Measurements from ENCODE around the gene PLCH1.

The PLCH1 gene

DNA sequence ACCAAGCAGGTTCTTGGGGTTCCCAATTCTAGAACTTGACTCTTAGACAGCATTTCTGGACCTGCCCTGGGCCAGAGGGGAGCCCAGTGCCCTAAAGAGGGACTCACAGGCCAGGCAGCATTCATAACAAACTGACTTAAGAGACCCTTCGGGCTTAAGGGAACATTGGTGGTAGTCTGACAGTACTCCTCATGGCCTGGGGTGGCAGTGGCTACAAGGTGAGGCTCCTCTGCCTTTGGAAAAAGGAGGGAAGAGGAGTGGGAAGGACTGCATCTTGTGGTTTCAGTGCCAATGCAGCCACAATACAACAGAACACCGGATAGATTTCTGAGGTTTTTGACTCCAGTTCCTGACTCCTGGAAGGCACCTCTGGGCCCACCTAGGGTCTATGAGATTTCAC is 279.2 kb downstream of the PLCH1 start:
- no peak for DNase-seq (ENCODE audit: low spot score)

DNA sequence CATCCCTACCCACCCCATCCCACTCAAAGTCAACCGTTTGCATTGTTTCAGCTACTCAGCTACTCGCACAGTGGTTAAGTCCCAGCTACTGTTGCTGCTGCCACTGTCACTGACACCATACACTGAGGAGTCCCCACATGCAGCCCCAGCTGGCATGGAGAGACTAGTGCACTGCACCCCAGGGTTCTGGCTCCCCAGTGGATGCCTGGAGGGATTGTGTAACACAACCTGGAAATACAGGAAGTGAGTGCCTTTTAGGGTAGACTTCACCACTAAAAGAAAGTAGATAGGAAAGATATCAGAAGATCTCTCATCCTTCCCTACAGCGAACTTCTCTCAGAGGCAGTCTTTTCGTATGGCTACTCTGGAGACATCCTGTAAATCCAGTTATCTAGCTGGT is 282.2 kb downstream of the PLCH1 start:
- DNase-seq (ENCODE audit: low spot score) = no peak

DNA sequence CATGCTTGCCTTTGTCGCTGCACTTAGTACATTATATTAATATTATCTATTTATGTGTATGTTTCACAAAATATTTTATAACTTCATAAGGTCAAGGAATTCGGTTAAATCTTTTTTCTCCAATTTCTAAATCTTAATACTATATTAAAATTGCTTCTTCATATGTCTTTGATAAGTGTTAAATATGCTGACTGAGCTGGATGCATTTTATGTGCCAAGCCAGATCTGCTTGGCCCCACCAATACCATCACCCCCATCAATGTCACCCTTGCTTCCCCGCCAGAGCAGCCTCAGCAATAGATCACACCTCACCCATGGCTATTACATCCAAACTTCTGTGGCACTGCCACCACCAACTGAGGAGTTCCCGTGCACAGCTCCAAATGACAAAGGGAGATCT is 287.3 kb downstream of the PLCH1 start:
- no peak for DNase-seq (ENCODE audit: low spot score)

DNA sequence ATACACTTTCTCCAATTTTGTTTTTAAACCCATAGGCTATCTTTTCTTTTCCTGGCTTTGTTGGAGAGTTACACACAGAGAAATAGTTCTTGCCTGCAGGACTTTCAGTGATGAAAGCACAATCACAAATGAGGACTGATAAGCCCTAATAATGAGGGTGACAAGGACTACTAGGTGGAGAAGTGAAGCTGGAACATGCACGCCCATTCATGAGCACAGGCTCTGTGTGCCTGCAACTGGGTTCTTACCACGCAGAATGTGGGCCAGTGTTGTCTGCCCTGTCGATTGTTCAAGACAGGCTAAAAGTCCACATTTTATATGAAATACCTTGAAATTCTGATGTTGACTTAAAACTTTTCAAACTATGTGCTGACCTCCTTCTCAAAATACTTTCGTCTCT is 289.1 kb downstream of the PLCH1 start:
- no peak for DNase-seq (ENCODE audit: low spot score)

DNA sequence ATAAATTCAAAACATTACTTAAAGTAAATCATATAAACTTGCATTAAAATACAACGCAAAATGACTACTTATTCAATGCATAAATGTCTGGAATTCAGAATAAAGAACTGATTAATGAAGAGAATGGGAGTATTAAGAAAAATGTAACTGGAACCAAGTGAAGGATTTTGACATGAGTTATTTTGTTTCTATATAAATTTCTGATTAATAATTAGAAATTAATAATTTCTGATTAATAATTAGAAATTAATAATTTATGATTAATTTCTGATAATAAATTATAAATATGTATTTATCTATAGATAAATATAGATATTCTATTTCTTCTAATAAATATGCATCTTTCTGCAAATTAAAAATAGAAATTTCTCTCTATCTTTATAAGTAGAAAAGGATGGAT is 291.4 kb downstream of the PLCH1 start:
- no peak for DNase-seq (ENCODE audit: low spot score)

DNA sequence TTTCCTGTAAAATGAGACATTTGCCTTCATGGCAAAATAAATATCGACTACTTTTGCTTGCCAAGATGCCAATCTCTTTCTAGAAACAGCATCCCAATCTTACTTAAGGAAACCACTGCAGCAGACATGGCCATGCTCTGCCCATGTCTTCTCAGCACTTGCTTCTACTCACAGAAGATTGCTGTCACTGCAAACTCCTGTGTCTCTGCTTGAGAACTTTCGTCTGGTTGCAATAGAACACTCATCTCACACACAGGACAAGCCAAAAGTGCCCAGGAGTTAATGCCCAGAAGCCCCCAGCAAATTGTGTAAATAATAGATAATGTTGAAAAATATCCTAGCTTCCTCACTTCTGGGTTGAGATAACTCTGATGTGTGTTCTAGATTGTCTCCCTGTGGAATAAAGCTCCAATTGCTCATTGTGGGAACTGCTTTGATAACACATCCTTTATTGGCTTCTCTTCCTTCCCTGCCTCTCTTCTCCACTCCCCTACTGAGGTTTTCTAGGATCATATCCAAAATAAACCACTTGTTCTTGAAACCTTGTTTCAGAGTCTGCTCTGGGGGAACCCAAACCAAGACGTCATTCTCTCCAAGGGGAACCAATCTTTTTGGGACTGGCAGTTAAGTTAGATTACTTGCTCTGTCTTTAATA is 295.1 kb downstream of the PLCH1 start:
- no peak for DNase-seq (ENCODE audit: low spot score)

DNA sequence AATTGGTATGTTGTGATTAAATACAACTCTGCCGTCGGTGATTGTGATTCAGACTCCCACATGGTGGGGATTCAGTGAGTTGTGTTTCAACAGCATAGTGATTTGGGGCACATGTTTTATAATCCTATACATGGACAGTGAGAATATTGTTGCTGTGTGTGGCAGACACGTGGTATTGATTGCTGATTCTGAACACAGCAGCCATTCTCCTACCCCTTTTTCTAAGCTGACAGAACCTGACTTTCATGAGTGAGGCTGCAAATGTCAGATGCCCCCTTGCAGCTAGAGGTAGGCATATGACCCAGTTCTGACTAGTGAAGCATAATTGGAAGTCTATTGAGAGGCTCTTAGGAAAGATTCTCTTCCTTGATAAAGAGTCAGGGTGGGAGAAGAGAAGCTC is 296.3 kb downstream of the PLCH1 start:
- no peak for DNase-seq (ENCODE audit: low spot score)

DNA sequence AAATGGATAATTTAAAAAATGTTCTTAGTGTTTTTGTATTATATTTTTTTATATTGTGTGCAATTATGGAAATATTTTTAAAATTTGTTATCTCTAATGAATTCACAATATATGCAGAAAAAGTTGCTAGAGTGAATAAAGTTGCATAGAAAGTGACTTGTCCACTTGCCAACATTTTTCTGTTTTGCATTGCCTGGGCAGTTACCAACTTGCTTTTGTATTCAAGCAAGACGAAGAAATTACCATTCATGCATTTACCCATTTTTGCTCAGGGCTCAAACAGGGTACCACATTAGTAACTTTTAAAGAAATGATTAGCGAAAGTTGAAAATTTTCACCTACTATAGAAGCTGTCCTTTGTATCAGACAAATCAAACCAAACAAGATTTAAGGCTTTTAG is 298.5 kb downstream of the PLCH1 start:
- no peak for DNase-seq (ENCODE audit: low spot score)

DNA sequence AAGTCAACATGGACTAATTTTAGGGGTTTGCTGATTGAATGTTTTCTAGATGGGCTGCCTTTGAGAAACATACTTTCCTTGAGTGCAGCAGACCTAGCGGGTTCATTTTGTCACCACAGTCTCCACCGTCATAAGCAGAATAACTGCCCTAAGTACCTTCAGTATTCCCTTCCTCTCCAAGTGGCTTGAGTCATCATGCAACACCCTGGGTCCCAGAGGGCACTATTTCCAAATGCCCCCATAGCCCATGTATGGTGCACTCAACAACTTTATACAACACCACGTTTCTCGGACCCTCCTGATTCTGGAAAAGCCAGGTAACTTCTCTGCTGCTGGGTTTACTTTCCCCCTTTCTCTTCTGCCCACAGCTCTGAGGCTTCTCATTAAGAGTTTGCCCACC is 300.1 kb downstream of the PLCH1 start:
- no peak for DNase-seq (ENCODE audit: low spot score)

DNA sequence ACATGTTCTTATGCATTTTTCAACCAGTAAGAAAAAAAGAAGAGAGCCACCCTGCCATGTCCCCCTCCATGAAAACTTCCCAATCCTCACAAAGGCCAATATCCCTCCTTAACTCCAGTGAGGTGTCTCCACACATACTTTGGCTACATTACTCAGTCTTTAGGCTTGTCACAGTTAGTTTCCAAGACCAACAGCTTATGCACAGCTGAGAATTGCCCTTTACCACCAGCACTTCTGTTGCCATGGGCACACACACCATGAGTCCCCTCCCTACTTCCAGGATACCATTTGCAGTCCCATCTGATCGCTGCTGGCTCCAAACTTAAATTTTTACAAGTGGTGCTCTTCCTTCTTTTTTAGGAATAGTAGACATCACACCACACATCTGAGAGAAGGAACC is 301.1 kb downstream of the PLCH1 start:
- DNase-seq (ENCODE audit: low spot score) = no peak

DNA sequence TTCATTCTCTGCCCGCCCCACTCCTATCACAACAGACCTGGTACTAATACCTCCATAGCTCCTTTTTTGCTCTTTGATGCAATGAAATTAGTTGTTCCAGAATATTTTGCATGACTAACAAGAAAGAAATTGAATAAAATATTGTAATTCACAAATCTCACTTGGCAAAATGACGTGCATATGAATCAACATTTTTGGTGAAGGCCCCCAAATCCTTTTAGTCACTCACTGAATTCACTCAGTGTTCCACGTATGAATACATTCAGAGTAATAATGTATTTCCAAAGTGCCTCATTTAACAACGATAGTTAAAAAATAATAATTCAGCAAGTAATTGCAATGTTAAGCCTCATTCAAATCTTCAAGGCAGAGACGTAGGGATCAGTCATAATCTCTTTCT is 302.8 kb downstream of the PLCH1 start:
- no peak for DNase-seq (ENCODE audit: low spot score)

DNA sequence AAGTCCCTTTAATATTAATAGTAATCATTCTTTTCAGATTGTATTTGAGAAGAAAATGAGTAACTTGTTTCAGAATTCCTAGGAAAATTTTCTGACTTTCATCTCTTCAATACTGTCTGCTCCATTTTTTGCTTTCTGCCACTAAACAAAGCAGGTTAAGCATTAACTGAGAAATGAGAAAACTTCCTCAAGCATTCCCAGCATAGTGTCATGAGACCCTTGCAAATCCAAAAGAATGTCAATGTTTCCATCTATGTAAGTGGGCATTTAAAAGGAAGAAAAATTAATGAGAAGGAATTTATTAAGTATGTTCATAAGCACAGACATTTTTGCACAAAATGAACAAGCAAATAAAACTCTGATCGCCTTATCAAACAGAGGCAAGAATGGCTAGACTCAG is 303.4 kb downstream of the PLCH1 start:
- no peak for DNase-seq (ENCODE audit: low spot score)

DNA sequence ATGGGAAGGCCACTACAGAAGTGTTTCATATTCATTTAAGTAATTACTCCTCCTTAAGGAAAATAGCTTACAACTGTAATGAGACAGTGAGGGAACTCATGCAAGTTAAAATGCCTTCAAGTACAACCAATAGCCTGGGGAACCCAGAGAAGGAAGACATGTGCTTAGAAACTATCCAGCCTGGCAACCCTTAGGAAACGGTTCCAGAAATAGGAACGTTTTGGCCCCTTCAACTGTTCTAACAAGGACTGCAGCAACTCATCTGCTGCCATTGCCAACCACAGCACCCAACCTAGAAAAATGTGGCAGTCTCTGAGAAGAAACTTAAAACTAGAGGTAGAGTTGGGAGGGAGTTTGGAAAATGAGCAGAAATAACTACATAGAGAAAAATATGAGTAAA is 303.8 kb downstream of the PLCH1 start:
- no peak for DNase-seq (ENCODE audit: low spot score)

DNA sequence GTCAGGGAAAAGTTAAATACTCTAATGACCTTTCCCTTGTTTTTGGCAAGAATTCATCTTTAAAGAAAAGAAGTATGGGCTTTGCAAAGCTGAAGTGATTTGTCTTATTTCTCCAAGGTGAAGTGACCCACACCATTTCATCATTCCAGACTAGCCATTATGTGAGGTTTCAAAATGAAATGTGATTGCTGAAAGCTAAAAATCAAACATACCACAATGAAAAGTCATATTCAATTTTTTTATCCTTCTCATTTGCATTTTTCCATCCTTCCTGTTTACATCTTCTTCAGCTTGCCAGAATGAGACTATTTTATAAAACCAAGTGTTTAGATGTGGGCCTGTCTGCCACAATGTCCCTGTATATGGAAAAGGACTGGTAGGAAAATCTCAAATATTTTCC is 309.1 kb downstream of the PLCH1 start:
- DNase-seq (ENCODE audit: low spot score) = no peak

DNA sequence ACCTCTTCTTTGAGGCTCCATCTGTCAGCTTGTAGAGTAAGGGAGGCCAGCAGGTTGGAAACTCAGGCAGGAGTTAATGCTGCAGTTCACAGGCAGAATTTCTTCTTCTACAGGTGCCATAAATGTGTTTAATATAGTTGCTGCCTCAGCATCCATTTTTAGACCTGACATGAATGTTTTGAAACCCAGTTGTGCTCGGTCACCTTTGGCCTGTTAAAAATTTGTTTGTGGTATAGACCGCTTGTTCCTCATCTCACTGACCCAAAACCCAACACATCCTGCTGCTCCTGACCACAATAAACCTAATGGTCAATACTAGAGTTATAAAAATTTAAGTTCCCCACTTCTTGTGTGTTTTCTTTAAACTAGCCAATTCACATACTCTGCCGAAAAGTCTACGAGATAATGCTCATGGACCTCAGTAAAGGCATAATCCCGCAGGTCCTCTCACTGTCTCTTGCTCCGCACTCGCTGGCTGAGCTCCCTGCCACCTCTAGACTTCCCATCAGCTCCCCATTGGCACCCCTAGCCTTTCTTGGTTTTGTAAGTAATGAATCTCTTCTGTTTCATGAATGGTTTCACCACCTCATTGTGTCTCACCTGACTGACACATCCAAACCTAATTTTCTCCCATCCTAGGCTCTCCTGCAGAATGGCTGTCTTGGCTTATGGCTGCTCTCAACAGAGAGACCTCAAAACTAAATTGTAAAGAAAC is 312.9 kb downstream of the PLCH1 start:
- DNase-seq (ENCODE audit: low spot score) = no peak

DNA sequence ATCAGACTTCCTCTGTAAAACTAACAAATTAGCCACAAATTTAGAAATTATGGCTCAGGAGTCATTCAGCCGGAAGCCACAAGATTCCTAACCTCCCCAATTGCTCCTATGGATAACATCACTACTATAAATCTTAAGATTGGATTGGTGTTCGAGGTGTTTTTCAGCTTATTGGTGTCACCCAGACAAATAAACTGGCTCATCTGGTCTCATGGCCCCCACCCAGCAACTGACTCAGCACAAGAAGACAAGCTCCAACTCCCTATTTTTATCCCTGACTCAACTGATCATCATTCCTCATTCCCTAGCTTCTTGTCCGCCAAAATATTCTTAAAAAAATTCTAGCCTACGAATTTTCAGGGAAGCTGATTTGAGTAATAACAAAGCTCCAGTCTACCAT is 316.3 kb downstream of the PLCH1 start:
- DNase-seq (ENCODE audit: low spot score) = no peak

DNA sequence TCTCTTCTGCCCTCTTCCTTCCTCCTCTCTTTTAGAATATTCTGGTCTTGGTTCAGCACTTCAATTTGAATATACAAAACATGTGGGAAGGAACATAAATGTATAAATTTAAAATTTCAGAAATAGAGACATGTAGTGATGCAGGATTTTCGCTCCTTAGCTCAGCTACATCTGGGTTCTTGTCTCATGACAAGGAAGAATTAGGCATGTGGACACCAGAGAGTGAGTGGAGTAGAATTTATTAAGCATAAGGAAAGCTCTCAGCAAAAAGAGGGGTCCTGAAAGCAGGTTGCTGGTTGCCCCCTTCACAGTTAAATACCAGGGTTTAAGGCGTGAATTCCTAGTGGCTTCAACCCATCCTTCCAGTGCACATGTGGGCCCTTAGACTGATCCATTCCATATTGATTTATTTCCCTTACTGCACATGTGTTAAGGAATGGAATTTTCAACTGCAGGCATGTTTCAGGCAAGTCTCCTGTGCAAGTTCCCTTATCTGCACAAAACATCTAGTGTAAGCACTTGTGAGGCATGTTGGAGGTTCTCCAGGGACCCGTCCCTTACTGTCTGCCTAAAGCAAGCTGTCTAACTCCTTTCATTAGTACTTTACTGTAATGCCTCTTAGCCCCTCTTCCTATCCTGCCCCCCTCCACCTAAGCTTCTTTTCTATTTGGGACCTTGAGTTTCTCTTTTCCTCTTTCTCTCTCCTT is 318.2 kb downstream of the PLCH1 start:
- no peak for DNase-seq (ENCODE audit: low spot score)

DNA sequence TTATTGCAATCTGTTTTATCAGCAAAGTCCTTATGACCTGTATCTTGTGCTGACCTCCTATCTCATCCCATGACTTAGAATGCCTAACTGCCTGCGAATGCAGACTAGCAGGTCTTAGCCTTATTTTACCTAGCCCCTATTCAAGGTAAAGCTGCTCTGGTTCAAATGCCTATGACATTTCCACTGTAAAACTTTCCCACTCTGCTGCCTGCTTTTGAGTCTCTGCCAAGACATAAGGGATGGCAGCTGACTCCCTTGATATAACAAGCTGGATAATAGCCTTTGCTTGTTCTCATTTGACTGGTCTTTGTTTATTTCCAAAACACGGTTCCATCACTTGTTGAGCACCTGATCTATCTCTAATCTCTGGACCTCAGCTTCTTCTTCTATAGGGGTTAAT is 319.5 kb downstream of the PLCH1 start:
- no peak for DNase-seq (ENCODE audit: low spot score)

DNA sequence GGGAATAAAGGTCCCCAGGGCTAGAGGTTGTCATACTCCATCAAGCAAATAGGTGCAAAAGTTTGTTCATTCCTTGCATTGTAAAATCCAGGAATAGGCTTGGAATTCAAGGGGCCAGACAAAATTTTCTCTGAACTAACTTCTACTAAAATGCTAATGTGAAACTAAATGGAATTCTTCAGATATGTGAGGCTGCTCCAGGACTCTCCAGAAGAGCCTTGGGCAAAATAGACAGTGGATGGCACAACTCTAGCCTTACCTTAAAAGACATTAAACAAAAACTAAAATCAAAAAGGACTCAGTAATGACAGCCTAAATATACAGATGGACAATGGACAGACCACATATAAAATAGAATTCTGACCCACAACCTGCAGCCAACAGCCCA is 320.6 kb downstream of the PLCH1 start:
- no peak for DNase-seq (ENCODE audit: low spot score)

DNA sequence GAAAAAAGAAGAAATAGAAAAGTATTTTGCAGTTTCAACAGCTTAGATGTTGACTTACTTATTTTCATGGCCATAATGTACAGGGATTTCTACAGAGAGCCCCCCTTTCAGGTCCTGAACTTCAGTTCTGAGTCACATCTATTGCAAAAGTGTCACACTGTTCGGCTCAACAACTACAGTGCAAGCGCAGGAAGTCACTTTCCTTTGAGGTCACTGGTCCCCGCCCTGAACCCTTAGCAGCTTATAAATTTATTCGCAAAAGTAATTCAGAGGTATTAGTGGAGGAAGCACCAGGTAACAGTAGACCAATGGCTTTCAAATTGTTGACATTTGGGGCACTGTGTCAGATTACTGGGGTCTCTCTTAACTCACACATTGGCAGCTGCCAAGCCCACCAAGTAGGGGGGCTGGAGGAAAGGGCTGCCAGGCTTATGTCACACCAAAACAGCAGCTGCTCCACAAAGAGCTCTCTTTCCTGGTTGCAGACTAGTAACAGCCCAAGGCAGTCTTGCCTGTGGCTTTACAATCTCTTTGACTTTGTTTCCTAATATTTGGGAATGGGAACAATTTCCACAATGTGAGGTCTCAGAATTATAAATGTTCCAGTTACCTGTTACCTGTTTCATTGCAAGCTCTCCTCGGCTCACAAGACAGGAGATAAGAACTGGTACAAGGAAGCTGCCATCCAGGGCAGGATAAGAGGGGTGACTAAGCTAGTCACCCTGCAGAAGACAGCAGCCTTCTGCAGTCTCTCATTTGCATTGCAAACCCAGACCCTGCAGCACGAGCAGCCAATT is 321.1 kb downstream of the PLCH1 start:
- peak; percentile 33 for DNase-seq (ENCODE audit: low spot score)

DNA sequence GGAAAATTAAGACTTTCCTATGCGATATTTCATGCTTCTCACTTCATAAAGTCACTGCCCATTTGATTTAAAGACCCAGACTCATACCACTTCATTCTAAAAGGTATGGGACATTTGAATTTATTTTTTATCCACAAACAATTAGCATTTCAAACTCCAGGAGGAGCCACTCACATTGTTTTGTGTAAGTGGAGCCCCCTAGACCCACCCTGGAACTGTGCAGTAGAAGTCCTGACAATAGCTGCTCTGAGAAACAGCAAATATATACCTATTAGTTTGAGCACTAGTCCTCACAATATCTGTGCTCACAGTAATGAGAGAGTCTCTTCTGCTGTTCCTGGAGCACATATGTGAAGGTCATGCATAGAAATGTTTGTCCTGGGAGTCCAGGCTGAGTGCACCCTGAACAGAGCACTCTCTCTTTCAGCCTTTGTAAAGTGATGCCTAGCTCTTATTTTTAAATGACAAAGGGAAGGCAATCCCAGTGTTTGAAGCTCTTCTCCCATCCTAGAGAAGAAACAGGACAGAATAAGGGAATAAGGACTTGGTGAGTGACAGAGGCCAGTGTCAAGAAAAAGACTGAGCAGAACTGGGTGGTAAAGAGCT is 323.9 kb downstream of the PLCH1 start:
- DNase-seq (ENCODE audit: low spot score) = no peak

DNA sequence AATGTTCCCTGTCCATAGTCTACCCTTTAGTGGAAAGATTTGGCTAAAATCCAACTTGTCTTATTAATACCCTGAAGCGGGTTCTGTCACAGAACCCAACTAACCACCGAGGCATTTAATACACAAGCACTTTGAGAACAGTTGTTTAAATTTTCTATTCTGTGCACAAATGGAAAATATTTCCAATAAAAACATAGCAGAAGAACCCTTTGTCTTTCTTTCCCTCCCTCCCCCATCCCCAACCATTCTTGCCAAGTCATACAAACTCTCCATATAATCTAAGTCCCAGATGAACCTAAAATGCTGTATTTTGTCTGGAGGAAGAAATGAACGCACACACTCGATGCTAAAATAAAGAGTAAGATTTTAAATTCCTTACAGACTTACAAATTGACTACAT is 324.5 kb downstream of the PLCH1 start:
- no peak for DNase-seq (ENCODE audit: low spot score)

All from germinal center (tissue), 1 donor.